Activated T-helper 9 cell treated with anti-CD3 and anti-CD28 coated beads, Interleukin-2, amount 50 U/mL, for 16 hours (primary cell): ENCODE data around the gene FGF2.
"Not testable (repeated sequence)": the region's sequence is repeated elsewhere in the genome, so short reads cannot be mapped to it uniquely, and the experiment has no call there.

Experiments used
- DNase-seq: peaks from one replicate; pipeline ENCODE4 v3.0.0-alpha.2; 2020; ENCODE audit warnings: low read depth

Gene FGF2

GRCh38 chr4:122847931-122848330, 21.3 kb downstream of the FGF2 start:
- no peak for DNase-seq

DNA sequence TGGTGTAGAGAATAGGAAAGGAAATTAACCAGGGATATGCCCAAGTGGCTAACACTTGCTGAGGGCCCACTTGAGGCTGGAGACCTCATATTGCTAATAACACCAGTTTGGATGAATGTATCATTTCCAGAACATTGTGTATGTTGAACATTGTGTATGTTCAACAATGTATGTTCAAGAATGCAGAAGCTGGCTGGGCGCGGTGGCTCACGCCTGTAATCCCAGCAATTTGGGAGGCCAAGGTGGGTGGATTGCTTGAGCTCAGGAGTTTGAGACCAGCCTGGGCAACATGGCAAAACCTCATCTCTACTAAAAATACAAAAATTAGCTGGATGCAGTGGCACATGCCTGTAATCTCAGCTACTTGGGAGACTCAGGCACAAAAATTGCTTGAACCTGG, 23.2 kb downstream of the FGF2 start:
- not testable (repeated sequence) for DNase-seq

GRCh38 chr4:122851568-122851967, 24.9 kb downstream of the FGF2 start:
- DNase-seq: no peak

DNA sequence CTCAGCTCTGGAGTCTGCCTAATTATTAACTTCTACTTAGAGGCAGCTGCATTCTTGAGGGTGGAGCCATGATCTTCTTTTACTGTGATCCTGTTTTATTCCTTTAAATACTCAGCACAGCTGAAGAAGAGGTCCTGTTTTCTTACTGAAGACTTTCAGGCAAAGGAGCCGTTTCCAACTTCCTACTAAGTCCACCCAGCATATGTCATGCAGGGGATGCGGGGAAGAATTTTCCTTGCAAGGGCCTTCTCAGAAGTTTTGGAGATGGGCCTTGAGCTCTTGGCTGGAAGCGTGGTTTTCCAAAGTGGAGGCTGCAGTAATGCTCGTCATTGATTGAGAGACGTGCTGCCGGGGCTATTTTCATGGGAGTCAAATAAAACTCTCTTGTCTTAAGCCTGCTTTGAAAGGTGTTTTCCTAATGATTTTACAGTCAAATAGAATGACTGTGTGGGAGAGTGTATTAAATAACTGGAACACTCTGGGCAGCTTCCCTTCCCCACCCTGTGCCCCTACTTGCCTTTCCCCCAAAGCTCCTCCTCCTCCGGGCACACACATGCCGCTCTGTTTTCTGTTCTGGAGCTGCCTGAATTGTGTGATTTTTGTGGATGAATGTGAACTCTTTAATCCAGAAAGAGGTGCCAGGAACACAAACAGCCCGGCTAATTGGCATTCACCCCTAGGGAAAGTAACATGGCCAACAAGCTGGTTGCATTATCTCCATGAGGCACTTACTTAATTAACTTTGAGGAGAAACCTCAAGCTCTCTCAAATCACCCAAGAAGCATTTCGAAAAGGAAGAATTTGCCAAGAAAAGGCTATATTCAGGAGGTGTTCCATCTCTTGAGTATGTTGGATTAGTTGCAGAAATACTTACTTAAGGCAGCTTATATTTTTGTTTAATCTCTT, 28.1 kb downstream of the FGF2 start:
- DNase-seq: no peak

DNA sequence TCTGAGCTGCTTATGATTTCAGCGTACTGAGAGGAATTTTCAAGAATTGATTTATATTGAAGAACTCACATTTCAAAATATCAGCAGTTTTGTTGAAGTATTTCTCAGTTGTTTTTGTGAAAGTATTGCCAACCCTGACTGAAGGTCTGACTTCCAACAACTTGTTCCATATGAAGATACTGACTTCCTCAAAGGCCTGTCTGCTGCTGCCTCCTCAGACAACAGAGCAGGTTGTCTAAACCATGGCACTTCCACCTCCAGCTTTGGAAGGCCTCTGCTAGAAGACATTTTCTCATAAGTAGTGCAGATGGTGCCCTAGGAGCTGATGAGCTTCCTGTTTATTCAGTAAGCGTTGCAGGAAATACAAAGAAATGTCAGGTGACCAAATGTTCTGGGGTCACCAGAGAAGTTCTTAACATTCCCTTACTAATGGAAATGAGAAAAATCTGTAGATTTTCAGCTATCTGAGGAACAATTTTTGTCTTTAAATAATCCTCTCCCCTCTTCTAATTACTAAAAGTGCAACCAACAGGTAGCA, 28.8 kb downstream of the FGF2 start:
- DNase-seq: no peak

- DNase-seq: no peak
These were observed 30.5 kb downstream of the FGF2 start for GRCh38 chr4:122857160-122857559.

- no peak for DNase-seq
These were observed 32.1 kb downstream of the FGF2 start for GRCh38 chr4:122858705-122859104.

DNA sequence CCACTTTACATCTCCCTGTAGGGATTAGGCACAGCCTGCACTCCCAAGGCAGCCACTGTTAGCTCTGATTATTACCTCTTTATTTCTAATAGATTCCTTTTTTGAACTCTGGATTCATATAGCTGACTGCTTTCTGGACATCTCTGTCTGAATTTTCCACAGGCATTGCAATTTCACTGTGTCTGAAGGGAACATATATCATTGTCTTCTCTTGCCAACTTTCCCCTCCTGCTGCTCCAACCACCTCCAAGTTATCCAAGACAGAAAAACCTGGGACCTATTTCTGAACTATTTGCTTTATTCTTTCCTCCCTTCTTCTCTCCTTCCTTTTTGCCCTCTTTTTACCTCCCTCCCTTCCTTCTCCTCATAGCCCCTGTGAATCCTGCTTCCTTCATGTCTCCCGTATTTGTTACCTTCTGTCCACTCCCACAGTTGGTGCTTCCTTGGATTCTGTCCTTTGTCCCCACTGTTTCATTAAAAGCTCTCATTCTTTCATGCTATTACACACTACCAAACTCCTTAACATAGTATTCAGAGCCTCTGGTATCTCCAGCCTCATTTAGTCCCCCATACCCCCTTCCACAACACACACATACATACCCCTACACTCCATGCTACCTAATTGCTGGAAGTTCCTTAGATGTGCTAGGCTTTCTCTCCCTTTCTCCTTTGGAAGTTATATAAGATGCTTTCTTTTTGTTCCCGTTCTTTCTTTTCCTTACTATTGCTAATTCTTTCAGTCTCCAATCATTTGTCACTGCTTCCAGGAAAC, 34.7 kb downstream of the FGF2 start:
- DNase-seq: no peak

DNA sequence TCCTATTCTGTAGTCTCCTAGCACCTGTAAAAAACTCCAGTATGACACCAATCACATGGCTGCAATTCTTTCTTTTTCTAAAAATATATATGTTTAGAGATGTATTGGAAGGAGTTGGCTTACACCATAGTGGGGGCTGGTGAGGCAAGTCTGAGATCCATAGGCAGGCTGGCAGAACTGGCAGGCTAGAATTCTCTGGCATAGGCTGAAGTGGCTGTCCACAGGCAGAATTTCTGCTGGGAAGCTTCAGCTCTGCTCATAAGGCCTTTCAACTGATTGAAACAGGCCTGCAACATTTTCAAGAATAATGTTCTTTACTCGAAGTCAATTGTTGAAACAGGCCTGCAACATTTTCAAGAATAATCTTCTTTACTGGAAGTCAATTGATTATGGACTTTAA, 37.0 kb downstream of the FGF2 start:
- DNase-seq: no peak

- no peak for DNase-seq
These were observed 38.8 kb downstream of the FGF2 start for GRCh38 chr4:122865425-122865824.

DNA sequence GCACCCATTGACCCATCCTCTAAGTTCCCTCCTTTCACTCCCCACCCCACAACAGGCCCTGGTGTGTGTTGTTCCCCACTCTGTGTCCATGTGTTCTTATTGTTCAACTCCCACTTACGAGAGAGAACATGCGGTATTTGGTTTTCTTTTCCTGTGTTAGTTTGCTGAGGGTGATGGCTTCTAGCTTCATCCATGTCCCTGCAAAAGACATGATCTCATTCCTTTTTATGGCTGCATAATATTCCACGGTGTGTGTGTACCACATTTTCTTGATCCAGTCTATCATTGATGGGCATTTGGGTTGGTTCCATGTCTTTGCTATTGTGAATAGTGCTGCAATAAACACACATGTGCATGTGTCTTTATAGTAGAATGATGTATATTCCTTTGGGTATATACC, 41.6 kb downstream of the FGF2 start:
- DNase-seq: not testable (repeated sequence)

- no peak for DNase-seq
These were observed 46.5 kb downstream of the FGF2 start for GRCh38 chr4:122873146-122873545.

GRCh38 chr4:122873821-122874593, 47.4 kb downstream of the FGF2 start:
- no peak for DNase-seq

DNA sequence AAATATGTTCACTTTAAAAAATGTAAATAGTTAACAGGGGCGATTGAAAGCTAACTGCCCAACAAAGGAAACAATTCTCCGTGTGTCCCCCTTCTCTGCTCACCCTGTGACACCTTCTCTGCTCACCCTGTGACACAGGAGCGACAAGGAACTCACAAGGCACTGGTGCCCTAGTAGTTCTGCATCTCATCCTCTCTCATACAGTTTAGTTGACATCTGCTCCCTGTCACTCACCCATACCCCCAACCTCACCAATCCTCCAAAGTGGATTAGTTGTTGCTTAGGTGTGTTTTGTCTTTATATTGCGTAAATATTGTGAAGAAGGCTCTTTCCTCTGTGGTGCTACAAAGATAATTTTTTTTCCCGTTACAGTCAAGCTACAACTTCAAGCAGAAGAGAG, 49.3 kb downstream of the FGF2 start:
- no peak for DNase-seq

- DNase-seq: no peak
These were observed 49.8 kb downstream of the FGF2 start for GRCh38 chr4:122876456-122876855.

DNA sequence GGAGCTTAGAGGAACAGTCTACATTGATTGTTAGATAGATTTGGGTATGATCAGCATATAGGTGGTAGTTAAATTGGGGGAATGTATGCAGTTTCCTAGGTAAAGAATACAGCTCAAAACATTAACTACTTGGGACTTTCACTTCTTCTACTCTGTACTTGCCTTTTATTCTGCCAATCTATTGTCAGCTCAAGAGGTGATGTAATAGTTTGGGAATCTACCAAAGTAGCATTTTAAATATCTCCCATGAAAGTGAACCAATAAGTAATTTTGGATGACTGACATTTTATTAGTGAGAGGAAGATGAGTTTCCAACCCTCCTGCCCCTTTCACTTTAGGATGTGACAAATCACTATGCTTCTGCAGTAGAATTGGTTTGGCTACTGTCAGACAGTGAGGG, 52.4 kb downstream of the FGF2 start:
- DNase-seq: no peak

- no peak for DNase-seq
These were observed 56.5 kb downstream of the FGF2 start for GRCh38 chr4:122882857-122883735.

DNA sequence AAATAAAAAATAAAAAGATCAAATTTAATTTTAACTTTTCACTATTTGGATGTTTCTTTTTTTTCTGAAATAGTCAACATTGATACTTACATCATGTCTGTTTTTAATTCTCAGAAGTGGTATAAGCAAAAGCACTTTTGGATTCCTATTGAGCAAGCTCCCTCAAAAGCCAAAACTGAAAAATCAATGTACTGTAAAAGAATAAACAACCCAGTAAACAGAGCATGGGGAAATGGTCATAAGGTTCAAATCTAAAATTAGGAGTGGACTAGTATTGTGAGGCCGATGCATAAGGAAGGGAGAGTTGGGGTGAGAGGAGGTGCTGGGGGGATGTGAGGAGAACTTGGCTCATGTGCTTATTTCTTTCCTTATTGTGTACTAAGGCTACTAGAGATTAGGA, 57.9 kb downstream of the FGF2 start:
- no peak for DNase-seq

DNA sequence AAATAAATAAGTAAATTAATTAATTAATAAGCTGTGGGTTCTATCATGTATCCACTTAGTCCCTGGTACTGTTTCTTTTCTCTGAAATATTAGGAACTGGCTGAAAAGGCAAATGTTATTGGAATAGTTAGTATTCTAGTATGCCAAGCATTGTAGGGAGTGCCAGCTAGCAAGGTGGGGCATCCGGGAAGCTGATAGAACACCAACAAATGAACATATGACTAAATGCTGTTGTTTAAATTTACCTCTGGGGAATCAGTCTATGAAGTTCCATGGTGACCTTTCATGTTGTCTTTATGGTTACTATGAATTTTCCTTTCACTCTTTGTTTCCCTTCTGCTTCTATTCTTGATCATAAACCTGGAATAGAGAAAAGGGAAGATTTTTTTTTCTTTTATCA, 63.1 kb downstream of the FGF2 start:
- no peak for DNase-seq

GRCh38 chr4:122890147-122890795, 63.6 kb downstream of the FGF2 start:
- DNase-seq: no peak

DNA sequence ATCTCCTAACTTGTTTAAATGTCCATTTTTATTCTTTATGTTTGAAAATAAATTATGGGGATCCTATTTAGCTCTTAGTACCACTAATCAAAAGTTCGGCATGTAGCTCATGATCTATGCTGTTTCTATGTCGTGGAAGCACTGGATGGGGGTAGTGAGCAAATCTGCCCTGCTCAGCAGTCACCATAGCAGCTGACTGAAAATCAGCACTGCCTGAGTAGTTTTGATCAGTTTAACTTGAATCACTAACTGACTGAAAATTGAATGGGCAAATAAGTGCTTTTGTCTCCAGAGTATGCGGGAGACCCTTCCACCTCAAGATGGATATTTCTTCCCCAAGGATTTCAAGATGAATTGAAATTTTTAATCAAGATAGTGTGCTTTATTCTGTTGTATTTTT, 68.2 kb downstream of the FGF2 start:
- DNase-seq: no peak
